Activated CD8-positive, alpha-beta memory T cell treated with anti-CD3 and anti-CD28 coated beads, Interleukin-2, amount 50 U/mL, for 24 hours (primary cell): ENCODE results near the gene KRT79.
"Not testable (repeated sequence)": the region's sequence is repeated elsewhere in the genome, so short reads cannot be mapped to it uniquely, and the experiment has no call there.

ENCODE experiments used
- DNase-seq: peaks from one replicate; pipeline ENCODE4 v3.0.0-alpha.2; 2020; ENCODE audit errors: extremely low read depth

KRT79 gene

DNA sequence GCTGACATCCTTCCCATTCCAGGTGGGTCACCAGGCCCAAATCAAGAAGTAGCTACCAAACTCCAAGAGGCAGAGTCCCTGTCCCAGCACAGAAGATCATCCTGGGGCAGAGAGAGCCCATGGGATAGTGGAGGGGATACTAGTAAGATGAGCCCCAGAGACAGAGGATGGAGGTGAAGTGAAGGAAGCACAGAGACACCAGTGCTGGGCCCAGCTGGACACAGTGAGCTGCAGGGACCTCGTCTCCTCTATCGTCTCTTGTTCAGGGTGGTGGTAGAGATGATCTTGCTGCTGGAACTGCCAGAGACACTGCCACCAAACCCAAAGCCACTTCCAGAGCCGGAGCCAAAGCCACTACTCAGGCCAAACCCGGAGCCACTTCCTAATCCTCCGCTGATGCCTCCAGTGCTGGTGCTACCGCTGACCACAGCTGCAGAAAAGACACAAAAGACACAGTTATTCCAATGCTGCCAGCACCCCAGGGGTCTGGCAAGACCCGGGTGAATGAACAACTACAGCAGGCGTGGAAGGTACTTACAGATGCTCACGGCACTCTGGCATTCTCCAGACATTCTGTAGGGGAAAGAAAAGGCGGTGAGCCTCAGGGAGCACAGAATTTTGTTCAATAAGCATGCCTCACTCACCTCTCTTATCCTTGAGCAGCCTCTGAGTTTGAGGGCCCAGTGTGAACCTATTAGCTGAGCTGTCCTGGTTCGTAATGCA lies 27.1 kb downstream of the KRT79 start:
- no peak for DNase-seq

DNA sequence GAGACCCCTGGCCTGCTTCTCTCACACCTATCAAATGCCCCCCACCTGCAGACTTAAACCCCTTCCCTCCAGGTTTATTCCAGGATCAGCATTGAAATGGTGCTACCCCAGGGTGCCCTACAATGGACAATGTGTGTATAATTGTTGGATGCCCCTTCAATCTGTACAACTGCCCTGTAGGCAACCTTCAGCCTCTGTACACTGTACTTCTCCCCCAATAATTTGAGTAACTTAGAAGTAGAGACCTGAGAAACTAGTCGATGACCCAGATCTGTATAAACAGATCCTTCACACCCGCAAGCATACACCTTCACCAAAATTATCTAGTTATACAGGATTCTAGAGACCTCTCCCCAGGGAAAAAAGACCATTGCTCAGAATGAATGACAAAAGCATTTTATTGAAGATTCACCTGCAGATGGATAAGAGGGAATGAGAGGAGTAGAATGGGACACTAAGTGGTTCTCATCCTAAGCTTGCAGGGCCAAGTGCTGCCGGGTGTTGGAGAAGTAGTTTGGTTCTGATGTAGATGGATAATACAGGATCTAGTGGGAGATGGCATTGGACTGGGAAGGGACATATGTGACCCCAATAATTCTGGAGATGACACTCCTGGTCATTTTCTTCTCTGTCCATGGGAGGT lies 27.8 kb downstream of the KRT79 start:
- DNase-seq = no peak

DNA sequence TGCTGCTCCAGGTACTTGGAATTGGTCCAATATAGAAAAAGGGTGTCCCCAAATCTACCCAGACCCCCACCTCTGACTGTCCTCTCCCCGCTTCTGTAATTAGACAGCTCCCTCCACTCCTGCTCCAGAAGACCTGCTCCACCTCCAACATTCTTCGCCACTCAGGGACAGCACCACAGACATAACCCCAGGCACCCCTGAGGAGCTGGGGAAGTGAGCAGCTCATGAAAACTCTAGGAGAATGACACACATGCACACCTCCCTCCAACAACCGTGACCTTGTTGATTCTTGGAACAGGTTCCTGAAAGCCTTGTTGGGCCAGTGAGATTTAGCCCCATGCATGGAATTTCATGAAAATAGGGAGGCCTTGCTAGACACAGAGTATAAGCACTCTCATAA lies 28.4 kb downstream of the KRT79 start:
- no peak for DNase-seq

DNA sequence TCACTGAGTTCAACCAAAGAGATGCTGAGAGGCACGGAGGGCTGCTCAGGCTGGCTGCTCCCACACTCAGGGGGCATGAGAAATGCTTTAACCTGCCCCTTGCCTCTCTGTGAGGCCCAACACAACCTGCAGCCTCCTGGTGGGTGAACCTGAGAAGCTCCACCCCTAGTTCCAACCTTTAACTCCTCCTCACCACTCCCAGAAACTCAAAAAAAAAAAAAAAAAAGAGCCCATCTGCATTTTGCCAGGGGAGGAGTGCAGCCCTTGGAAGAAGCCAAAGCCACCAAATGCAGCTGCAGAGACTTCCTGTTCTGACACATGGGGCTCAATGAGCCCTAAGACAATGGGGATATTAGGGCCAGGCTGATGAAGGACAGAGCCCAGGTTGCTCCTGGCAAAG lies 29.1 kb downstream of the KRT79 start:
- DNase-seq = no peak

DNA sequence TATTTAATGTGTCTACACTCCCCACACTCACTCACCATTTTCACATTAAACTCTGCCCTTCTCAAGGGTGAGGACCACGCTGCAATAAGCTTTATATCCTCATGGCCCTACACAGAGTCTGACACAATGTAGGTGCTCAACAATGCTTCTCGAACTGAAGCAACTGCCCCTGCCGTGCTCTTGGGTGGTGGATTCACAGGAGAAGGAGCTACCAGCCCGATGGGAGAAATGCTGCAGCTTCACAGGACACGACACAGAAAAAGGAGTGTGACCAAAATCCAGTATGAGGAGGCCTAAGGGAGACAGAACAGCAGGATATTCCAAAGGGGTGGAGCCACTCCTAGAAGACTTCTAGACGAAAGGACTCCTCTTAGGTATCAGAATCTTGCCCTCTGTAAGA lies 31.7 kb downstream of the KRT79 start:
- no peak for DNase-seq

DNA sequence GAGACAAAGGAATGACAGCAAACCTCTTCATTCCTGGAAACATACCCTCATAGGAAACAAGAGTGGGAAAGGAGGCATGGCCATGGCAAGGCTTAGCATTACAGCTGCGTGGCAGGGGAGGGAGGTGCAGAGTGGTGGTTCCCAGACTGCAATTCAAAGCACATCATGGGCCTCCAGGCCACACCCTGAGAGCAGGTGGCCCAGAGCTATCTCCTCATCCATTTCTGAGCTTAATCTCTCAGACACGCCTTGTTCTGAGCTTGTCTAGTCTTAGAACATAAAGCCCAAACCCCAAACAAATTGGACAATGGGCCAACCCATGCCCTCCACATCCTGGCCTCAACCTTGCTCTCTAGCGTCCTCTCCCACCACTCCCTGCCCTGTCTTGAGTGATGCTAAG lies 32.3 kb downstream of the KRT79 start:
- no peak for DNase-seq

DNA sequence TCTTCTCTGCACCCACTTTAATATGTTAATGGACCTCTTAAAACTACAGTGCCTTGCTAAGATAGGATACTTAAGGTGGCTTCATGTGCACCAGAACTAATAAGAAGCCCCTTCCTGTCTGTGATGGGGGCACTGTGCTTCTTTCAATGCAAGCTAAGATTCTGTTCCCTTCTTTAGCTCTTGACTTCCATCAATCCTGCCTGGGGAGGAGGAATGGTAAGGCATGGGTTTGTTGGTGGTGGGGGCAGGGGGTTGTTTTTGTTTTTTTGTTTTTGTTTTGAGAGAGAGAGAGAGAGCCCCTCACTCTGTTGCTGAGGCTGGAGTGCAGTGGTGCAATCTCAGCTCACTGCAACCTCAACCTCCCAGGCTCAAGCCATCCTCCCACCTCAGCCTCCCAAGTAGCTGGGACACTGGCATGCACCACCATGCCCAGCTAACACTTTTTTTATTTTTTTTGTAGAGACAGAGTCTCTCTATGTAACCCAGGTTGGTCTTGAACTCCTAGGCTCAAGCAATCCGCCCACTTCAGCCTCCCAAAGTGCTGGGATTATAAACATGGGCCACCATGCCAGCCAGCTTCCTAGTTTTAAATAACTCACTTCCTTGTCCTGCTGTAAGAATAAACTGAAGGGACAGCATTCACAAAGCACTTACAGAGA lies 33.7 kb downstream of the KRT79 start:
- DNase-seq = no peak

DNA sequence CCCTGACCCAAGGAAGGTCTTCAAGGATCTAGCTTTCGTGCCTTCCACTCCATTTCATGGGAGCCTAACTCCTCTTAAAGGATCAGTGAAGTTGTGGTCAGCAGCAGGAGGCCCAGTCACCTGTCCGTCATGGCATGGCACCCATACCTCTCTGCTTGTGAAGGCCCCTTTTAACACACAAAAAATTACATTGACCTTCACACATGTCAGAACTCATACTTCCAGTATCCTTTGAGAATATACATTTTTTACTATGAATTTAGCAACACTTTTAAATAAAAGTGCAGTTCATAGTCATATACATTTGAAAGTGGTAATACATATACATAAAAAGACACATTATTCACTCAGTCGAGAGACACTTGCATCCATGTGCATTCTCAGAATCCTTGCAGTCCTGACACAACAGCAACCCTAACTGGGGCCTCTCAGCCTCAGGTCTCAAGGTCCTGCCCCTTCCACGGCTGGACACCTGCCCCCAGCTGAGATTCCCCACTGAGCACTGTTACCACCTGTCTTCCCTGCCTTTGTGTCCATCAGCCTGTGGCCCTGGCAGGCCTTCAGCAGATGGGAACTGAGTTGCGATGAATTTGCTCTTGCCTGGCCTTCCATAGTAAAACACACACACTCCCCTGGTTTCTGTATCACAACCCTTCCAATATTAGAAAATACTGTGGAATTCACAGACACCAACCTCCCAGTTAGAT lies 34.5 kb downstream of the KRT79 start:
- DNase-seq = no peak

DNA sequence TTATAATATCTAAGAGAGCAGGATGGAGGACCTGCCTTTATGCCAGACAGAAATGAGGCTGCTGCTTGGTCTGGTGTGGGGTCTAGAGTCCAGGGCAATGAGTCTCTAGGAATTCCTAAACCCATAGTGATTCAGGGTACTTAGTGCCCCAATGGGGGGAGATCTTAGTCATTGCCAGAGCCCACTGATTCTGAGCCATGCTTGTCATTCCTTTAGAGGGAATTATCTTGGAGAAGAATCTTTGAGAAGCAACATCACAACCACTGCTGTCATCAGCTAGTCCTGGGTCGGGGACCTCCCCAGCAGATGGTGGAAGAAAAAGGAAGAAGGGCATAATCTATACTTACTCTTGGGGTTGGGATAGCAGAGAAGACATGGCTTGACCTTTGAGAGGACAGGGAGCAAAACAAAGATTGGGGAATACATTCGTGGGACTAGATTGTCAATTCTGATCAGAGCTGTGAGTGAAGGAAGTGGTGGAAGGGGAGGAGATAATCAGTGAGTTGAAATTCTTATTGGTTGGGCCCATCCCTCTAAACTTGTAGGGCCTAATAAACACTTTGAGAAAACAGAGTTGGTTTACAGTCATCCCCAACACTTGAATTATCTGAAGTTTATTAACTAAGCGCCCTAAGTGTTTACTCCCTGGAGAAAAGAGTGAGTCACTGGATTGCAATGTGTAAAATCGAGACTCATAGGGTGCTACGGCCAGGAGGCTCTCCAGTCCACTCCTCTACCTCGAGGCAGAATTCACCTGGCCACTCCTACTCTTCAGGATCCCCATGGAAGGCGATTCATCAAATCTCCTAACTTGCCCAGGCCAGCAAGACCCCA lies 35.2 kb downstream of the KRT79 start:
- no peak for DNase-seq

DNA sequence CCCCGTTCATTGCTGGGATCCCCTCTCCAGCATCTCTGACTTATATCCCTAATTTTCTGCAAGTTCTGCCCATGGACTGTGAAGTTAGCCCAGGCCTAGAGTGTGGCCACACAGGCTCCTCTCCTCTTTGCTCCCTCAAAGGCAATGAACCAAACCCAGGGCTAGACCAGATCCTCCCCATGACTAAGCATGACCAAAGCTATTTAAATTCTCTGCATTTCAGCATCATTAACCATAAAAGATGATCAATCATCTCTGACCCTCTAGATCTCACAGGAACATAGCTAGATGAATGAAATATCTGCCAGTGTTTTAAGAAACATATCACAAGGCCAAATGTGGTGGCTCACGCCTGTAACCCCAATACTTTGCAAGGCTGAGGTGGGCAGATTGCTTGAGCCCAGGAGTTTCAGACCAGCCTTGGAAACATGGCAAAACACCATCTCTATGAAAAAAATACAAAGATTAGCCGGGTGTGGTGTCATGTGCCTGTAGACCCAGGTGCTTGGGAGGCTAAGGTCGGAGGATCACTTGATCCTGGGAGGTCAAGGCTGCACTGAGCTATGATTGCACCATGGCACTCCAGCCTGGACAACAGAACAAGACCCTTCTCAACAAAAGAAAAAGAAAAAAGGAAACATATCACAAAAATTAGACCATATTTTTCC lies 36.0 kb downstream of the KRT79 start:
- DNase-seq = no peak

DNA sequence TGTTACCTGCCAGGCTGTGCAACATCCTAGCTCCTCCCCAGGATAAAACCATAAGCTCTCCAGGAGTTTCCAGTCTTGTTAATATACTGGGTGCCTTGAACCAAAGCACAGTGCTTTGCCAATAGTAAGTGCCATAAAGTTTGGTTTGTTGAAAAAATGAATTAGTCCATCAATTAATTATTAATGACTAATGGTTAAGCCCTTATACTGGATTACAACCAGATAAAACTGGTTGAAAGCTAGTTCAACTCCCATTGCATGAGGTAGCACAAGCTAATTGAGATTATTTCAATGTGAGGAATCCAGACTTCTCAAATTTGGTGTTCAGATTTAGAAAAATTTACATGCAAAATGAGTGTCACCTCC lies 36.6 kb downstream of the KRT79 start:
- DNase-seq = no peak

DNA sequence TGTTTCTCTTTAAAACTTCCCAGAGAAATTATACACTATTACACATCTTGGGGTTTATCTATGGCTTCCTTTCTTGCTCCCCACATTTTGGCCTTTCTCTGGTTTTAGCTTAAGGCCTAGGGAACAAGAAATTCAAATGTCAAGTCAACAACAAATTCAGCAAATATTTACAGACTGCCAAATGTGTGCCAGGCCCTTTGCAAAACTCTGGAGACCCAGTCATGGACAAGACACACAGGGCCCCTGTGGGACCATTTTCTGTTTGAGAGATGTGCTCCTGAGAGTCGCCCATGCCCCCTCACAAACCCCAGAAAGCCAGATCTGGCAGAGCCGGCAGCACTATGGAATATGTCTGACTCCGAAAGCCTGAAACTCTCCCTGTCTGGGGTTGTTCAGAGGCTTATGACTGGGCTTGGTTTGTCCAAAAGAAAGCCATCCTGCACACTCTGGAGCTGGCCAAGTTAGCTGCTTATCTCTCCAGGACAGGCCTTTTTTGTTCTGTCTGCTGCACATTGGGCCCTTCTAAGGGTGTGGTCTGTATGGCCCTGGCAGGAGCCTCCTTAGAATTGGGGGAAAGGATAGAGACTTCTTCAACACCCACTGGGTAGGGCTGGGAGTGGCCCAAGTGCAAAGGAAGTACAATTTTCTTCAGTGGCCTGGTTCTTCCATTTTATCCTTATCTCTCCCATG lies 37.1 kb downstream of the KRT79 start:
- DNase-seq = no peak

DNA sequence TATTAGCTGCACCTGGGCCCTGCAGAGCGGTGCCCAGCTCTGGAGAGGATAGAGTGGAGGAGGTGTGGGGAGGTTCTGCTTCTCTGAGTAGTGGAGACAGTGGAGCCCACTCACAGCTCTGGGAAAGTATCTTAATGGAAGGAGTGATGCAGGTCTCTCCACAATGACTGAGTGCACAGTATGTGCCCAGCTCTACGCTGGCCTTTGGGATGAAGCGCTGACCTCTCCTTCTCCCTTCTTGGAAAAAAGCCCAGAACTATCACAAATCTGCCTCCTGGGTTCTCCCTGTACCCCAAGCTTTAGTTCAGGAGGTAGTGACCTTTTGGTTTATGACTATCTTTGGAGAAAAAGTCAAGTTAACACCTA lies 37.7 kb downstream of the KRT79 start:
- DNase-seq = no peak

DNA sequence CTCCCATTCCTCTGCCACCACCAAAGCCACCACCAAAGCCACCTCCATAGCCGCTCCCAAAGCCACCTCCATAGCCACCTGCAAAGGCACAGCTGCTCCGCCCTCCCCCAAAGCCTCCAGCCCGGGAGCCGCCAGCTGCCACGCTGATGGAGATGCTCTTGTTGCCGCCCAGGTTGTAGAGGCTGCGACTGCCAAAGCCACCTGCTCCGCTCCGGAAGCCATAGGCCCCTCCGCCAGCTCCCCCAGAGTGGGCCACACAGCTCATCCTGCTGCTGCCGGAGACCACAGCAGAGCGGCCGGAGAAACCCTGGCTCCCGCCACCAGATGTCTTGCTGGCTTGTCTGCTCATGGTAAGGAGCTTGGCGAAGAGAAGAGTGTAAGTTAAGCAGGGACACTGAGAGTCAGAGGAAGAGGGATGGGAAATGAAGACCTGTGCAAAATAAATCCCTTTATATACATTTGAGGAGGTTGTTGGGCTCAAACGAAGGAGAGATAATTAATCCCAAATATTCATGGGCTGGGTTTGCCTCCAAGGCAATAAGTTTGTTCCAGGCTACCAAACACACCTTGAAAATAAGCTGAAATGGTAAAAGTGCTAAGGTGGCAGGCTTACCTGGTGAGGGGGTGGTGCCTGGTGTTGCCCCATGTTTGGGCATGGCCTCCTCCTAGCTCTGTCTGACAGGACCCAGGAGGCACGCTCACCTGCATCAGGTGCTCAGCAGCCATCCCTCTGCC lies 38.2 kb downstream of the KRT79 start, which contains the start of gene KRT3:
Gene KRT3, minus strand, starts transcription at position 424 of the 735 bp plus-strand sequence. Its CDS starts 75 bp downstream, at position 349.
- no peak for DNase-seq

DNA sequence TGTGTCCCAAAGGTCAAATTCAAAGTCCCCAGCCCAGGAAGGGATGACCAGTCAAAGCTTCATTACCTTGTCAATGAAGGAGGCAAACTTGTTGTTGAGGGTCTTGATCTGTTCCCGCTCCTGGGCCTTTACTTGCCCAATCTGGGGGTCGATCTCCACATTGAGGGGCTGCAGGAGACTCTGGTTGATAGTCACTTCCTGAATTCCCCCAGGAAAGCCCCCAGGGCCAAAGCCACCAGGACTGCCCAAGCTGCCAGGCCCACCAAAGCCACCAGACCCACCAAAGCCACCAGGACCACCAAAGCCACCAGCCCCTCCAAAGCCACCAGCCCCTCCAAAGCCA lies 38.8 kb downstream of the KRT79 start:
- DNase-seq = not testable (repeated sequence)

DNA sequence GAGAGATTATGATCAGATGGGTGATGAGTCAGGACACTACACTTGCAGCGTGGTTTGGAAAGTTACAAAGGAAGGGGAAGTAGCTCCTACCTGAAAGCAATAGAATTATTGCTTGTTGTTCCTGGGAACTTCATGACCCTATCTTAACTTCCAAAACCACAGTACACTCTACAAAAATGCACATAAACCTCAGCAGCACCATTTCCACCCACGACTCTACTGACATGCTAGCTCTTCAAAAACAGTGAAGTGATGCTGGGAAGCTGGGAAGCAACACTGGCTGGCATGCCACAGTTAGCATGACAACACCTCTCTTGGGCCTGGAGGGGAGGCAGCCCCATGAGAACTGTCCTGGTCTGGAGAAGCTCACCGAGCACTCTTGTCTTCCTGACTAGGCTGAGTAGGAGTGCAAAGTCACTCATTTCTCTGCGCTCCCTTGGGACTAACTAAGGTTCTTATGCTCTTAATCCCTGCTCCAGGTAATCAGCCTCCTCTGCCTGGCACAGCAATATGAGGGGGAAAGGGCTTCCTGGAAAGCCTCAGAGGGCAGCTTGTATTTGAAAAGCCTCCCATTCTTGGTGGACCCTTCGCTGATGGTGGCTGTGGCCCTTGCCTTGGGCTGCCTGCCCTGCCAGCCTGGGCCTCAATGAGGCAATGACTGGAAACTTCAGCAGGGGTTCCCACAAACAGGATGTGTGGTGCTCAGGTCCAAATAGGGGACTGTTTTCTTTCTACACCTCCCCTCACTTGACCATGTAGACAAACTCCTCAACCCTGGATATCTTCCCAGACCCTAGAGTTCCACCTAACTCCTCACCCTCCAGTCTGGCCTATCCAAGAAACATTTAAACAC lies 39.4 kb downstream of the KRT79 start:
- no peak for DNase-seq

DNA sequence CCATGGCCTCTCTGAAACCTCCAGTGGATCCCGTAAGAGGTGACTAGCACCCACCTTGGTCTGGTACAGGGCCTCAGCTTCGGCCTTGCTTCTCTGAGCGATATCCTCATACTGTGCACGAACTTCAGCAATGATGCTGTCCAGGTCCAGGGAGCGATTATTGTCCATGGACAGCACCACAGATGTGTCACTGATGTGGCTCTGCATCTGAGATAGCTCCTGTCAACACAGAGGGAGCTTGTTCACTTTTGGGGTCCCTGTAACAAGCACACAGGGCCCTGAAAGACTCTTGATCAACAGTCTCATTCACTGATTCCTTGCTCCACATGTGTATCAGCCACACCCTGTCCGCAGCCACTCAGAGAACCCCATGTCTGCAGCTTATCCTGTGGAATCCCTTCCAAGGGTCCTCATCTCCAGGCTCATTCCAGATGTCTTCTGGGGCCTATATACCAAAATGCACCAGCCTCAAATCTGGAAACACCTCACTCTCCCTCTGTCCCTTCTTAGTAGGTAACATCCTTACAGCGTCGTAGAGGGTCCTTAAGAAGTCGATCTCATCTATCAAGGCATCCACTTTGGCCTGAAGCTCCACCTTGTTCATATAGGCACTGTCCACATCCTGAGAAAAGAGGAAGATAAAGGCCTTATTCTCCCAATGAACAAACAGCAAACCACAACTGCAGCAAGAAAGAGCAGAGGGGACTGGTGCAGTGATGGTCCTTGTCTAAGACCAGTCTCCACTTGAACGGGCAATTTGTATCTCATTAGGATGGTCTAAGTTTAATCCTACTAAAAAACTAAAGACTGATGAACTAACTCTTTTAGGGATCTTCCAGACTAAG lies 41.7 kb downstream of the KRT79 start:
- DNase-seq = no peak
